GM18517 (cell line): ENCODE data around the gene DAB1.
"Not testable (repeated sequence)": the region's sequence is repeated elsewhere in the genome, so short reads cannot be mapped to it uniquely, and the experiment has no call there.

Experiments used
- ATAC-seq: cut with Tn5 transposase; IDR thresholded peaks from one replicate; pipeline ENCODE4 v1.9.1; 2021; ENCODE audit warnings: mild to moderate bottlenecking, moderate library complexity; ENCODE audit not compliant: unreplicated experiment

DAB1 gene

GRCh38 chr1:57232500-57232899, 191.4 kb downstream of the DAB1 start:
- ATAC-seq, result no peak

- no peak for ATAC-seq
Observed at GRCh38 chr1:57229998-57230397, 193.9 kb downstream of the DAB1 start.

- no peak for ATAC-seq
Observed at GRCh38 chr1:57229076-57229475, 194.8 kb downstream of the DAB1 start.

GRCh38 chr1:57222801-57223200, 201.1 kb downstream of the DAB1 start:
- no peak for ATAC-seq

- ATAC-seq, result no peak
Observed at GRCh38 chr1:57222307-57222706, 201.6 kb downstream of the DAB1 start.

- ATAC-seq, result not testable (repeated sequence)
Observed at GRCh38 chr1:57220905-57221304, 203.0 kb downstream of the DAB1 start.

GRCh38 chr1:57218487-57219079, 205.3 kb downstream of the DAB1 start:
- ATAC-seq, result no peak

GRCh38 chr1:57217905-57218304, 206.0 kb downstream of the DAB1 start:
- ATAC-seq, result no peak

- ATAC-seq, result no peak
Observed at GRCh38 chr1:57214951-57215575, 208.8 kb downstream of the DAB1 start.

GRCh38 chr1:57210881-57211280, 213.0 kb downstream of the DAB1 start:
- no peak for ATAC-seq

- no peak for ATAC-seq
Observed at GRCh38 chr1:57209495-57209894, 214.4 kb downstream of the DAB1 start.

- ATAC-seq, result no peak
Observed at GRCh38 chr1:57208741-57209302, 215.0 kb downstream of the DAB1 start.

GRCh38 chr1:57206038-57206437, 217.8 kb downstream of the DAB1 start:
- no peak for ATAC-seq

GRCh38 chr1:57204942-57205787, 218.7 kb downstream of the DAB1 start:
- no peak for ATAC-seq

- no peak for ATAC-seq
Observed at GRCh38 chr1:57204091-57204490, 219.8 kb downstream of the DAB1 start.

- no peak for ATAC-seq
Observed at GRCh38 chr1:57202241-57202640, 221.6 kb downstream of the DAB1 start.

GRCh38 chr1:57198912-57199311, 224.9 kb downstream of the DAB1 start:
- no peak for ATAC-seq

GRCh38 chr1:57195436-57195941, 228.4 kb downstream of the DAB1 start:
- ATAC-seq, result no peak

GRCh38 chr1:57192222-57192621, 231.6 kb downstream of the DAB1 start:
- ATAC-seq, result no peak

GRCh38 chr1:57190898-57191297, 233.0 kb downstream of the DAB1 start:
- ATAC-seq, result no peak

GRCh38 chr1:57188168-57188567, 235.7 kb downstream of the DAB1 start:
- ATAC-seq, result no peak
